CD4-positive, alpha-beta T cell treated with Interleukin-4 for 1 hour (primary cell): ENCODE measurements around the gene MCUB.

ENCODE experiments used
- DNase-seq, 2 donors: peaks; one replicate each; pipeline ENCODE4 v3.0.0-alpha.2; 2020 to 2022

The MCUB gene

GRCh38 chr4:109730619-109731545 is 170.8 kb downstream of the MCUB start:
- no peak for DNase-seq

DNA sequence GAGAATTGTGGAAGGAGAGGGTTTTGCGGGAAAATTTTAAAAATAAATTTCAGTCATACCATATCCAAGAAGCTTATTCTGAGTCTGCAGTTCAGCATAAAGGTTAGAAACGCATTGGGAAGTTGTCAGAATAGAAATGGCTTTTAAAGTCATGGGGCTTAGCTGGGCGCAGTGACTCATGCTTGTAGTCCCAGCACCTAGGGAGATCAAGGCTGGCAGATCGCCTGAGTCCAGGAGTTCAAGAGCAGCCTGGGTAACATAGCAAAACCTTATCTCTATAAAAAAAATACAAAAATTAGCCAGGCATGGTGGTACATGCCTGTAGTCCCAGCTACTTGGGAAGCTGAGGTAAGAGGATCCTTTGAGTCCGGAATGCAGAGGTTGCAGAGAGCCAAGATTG is 173.7 kb downstream of the MCUB start:
- no peak for DNase-seq

DNA sequence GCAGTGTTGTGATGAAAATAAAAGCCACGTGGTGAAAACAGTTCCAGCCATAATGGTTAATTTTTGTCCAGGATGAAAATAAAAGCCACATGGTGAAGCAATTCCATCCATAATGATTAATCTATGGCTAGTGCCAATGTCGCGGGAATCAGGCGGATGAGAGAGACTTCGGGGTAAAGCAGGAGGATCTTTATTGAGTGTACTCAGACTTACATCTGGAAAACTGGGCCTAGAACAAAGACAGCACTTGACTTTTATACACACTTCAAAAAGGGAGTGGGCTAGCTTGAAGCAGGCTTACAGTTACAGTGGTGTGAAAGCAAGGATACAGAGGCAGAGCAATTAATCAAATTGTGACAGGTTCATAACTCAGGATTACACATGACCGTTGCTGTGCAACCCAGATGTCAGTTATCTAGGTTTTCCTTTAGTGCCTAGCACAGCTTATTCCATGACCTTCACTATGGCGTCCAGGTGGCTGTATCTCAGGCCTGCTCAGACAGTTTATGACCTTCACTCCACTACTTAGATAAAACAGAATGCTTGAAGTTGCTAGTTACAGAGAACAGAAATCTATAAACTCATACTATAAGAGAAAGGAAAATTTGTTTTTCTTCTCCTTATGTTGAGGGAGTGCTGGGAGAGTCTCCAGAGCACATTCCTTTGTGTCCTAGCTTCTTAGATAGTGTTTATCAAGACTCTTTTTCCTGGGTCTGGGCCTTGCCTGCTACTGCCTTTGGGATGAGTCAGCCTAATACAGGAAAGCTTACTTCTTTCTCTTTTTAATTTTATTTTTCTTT is 175.7 kb downstream of the MCUB start:
- no peak for DNase-seq
